Measurements from ENCODE around the gene FBXL4. TPM values are rescaled to one million over a fixed set of nuclear protein-coding genes. Genes with fewer than 3 reads are reported as not detected.

Gene FBXL4
- polyA plus RNA-seq, 1 donor from 2014 or later = 9.7 TPM

DNA sequence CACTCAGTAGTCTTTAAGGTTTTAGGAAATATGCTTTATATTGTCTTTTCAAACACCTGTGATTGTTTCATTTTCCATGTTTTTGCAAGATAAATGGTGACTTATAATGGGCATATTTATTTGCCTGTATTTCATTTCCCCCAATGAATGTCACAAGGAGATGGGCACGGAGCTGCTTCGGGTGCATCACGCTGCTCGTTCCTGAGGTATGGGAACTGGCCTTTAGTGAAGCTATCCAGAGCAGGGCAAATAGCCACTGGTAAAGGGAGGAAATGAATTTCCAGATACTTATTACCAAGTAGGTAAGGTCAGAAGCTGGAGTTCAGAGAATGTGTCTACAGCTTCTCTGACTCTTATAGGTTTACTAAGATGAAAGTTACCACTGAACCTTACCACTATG, 109.7 kb downstream of the FBXL4 start:
- H4K20me1 ChIP-seq (ENCODE audit: insufficient read depth) = peaks cover 14% of the 10 kb centered on the region
- H3K4me3 ChIP-seq (ENCODE audit: low read length) = peak overlapping the region; percentile 91
- peaks cover 78% of the 10 kb centered on the region for H3K79me2 ChIP-seq (replicated peaks; ENCODE audit: insufficient read depth, low read length)
- H3K9ac ChIP-seq (ENCODE audit: low read length) = peak overlapping the region; percentile 95
- H3K36me3 ChIP-seq (ENCODE audit: insufficient read depth, low read length) = no peaks in the 10 kb centered on the region
- TF ChIP-seq POLR2AphosphoS5 (IDR thresholded peaks at IDR 0.05) (peak; percentile 39), EP300 (conservative IDR thresholded peaks at IDR 0.05; ENCODE audit: poor library complexity, severe bottlenecking) (no peak)
- TF ChIP-seq, protein P1, sequence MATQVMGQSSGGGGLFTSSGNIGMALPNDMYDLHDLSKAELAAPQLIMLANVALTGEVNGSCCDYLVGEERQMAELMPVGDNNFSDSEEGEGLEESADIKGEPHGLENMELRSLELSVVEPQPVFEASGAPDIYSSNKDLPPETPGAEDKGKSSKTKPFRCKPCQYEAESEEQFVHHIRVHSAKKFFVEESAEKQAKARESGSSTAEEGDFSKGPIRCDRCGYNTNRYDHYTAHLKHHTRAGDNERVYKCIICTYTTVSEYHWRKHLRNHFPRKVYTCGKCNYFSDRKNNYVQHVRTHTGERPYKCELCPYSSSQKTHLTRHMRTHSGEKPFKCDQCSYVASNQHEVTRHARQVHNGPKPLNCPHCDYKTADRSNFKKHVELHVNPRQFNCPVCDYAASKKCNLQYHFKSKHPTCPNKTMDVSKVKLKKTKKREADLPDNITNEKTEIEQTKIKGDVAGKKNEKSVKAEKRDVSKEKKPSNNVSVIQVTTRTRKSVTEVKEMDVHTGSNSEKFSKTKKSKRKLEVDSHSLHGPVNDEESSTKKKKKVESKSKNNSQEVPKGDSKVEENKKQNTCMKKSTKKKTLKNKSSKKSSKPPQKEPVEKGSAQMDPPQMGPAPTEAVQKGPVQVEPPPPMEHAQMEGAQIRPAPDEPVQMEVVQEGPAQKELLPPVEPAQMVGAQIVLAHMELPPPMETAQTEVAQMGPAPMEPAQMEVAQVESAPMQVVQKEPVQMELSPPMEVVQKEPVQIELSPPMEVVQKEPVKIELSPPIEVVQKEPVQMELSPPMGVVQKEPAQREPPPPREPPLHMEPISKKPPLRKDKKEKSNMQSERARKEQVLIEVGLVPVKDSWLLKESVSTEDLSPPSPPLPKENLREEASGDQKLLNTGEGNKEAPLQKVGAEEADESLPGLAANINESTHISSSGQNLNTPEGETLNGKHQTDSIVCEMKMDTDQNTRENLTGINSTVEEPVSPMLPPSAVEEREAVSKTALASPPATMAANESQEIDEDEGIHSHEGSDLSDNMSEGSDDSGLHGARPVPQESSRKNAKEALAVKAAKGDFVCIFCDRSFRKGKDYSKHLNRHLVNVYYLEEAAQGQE (IDR thresholded peaks at IDR 0.05; ENCODE audit: borderline replicate concordance) = peak; percentile 39
- TF ChIP-seq, protein P2, sequence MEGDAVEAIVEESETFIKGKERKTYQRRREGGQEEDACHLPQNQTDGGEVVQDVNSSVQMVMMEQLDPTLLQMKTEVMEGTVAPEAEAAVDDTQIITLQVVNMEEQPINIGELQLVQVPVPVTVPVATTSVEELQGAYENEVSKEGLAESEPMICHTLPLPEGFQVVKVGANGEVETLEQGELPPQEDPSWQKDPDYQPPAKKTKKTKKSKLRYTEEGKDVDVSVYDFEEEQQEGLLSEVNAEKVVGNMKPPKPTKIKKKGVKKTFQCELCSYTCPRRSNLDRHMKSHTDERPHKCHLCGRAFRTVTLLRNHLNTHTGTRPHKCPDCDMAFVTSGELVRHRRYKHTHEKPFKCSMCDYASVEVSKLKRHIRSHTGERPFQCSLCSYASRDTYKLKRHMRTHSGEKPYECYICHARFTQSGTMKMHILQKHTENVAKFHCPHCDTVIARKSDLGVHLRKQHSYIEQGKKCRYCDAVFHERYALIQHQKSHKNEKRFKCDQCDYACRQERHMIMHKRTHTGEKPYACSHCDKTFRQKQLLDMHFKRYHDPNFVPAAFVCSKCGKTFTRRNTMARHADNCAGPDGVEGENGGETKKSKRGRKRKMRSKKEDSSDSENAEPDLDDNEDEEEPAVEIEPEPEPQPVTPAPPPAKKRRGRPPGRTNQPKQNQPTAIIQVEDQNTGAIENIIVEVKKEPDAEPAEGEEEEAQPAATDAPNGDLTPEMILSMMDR (IDR thresholded peaks at IDR 0.05; ENCODE audit: poor library complexity, severe bottlenecking) = no peak
- peaks cover 12% of the 10 kb centered on the region for H3F3A ChIP-seq (ENCODE audit: insufficient read depth, low read length, poor library complexity, severe bottlenecking)
- peak overlapping the region; percentile 76 for H3K4me2 ChIP-seq (ENCODE audit: low read length)
- no peaks in the 10 kb centered on the region for H3K9me3 ChIP-seq (ENCODE audit: low read length)
- H3K27ac ChIP-seq (ENCODE audit: low read length) = peak overlapping the region; percentile 91
- no peaks in the 10 kb centered on the region for H3K27me3 ChIP-seq (ENCODE audit: insufficient read depth, low read depth, low read length)
- H2AFZ ChIP-seq (ENCODE audit: low read depth, low read length) = no peak overlapping the region
- no peaks in the 10 kb centered on the region for H3K9me2 ChIP-seq (ENCODE audit: insufficient read depth, low read length)

DNA sequence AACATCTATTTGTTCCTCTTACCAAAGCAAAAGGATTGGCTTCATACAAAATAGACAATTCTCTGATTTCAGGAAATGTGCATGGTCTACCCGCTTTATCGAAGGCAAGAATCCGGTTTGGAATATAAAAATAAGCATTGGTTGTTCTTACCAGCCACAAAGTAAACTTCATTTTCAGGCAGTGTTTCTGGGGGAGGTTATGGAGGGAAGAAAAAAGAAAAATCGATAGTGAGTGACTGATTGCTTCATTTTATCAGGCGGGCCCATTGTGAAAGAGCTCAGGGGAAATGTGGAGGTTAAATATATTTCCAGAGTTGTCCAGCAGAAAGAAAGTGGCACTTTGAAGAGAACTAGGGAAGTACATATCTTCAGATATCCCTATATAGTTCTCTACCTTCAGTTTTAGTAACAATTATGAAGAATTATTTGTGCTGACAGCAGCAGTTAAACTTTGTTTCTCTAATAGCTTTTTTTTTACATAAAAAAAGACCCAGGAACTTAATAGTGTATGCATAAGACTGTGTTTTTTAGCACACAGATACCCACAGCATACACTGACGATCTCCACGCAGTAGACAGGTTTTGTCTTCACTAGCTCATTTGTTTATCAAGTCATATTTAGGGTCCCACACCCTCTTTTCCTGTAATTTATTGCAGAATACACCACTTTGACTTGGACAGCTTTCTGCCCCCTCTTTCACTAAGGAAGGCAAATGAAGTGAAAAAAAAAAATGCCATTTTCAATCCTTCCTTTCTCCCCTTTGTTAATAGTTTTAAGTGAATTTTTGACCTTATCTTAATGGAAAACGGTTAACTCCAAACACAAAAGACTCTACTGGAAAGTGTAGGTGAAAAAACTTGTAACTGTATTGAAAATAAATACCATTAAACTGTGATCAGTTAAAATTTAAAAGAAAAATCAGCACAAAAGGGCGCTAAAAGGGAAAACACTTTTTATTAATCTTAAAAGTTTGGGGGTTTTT, 110.5 kb downstream of the FBXL4 start:
- peaks cover 70% of the 10 kb centered on the region for H3K79me2 ChIP-seq (replicated peaks; ENCODE audit: insufficient read depth, low read length)
- no peak for TF ChIP-seq MXI1 (conservative IDR thresholded peaks at IDR 0.05; ENCODE audit: poor library complexity, severe bottlenecking)
- TF ChIP-seq EZH2 (IDR thresholded peaks at IDR 0.05; ENCODE audit: borderline replicate concordance, insufficient read depth, low read length, poor library complexity, severe bottlenecking) = no peak
- no peak for TF ChIP-seq RAD21 (conservative IDR thresholded peaks at IDR 0.05)
- TF ChIP-seq EP300 (conservative IDR thresholded peaks at IDR 0.05; ENCODE audit: poor library complexity, severe bottlenecking) = no peak
- TF ChIP-seq SMC3 (conservative IDR thresholded peaks at IDR 0.05; ENCODE audit: poor library complexity) = no peak
- peaks cover 12% of the 10 kb centered on the region for H3F3A ChIP-seq (ENCODE audit: insufficient read depth, low read length, poor library complexity, severe bottlenecking)
- no peaks in the 10 kb centered on the region for H3K9me2 ChIP-seq (ENCODE audit: insufficient read depth, low read length)
- H3K4me3 ChIP-seq (ENCODE audit: low read length) = peak overlapping the region; percentile 91
- no peaks in the 10 kb centered on the region for H3K36me3 ChIP-seq (ENCODE audit: insufficient read depth, low read length)
- H3K9ac ChIP-seq (ENCODE audit: low read length) = peak overlapping the region; percentile 95
- peak overlapping the region; percentile 76 for H3K4me2 ChIP-seq (ENCODE audit: low read length)
- H3K9me3 ChIP-seq (ENCODE audit: low read length) = no peaks in the 10 kb centered on the region
- no peak overlapping the region for H2AFZ ChIP-seq (ENCODE audit: low read depth, low read length)
- peaks cover 6% of the 10 kb centered on the region for H3K27me3 ChIP-seq (ENCODE audit: insufficient read depth, low read depth, low read length)
- H4K20me1 ChIP-seq (ENCODE audit: insufficient read depth) = peaks cover 14% of the 10 kb centered on the region
- peak overlapping the region; percentile 91 for H3K27ac ChIP-seq (ENCODE audit: low read length)
